BLaER1 treated with 17β-estradiol and CSF1 and Interleukin-3, amounts not matched to agents 10 nM and 100 nM (cell line): ENCODE data around the gene CLEC10A.

Experiments used
- H3K27ac ChIP-seq, 11 experiments: shearing (Covaris generic); formaldehyde crosslinking; 2 replicates each; pipeline ENCODE4 v1.8.1; 2022
- H3K27me3 ChIP-seq, 11 experiments: shearing (Covaris generic); formaldehyde crosslinking; 2 replicates each; pipeline ENCODE4 v1.8.1; 2022
- H3K36me3 ChIP-seq, 11 experiments: shearing (Covaris generic); formaldehyde crosslinking; 2 replicates each; pipeline ENCODE4 v1.8.1; 2022
- H3K4me1 ChIP-seq, 10 experiments: shearing (Covaris generic); formaldehyde crosslinking; 2 replicates each; pipeline ENCODE4 v1.8.1; 2022
- H3K4me2 ChIP-seq, 11 experiments: shearing (Covaris generic); formaldehyde crosslinking; 2 replicates each; pipeline ENCODE4 v1.8.1; 2022
- H3K4me3 ChIP-seq, 10 experiments: shearing (Covaris generic); formaldehyde crosslinking; 2 replicates each; pipeline ENCODE4 v1.8.1; 2022
- H3K9ac ChIP-seq, 11 experiments: shearing (Covaris generic); formaldehyde crosslinking; 2 replicates each; pipeline ENCODE4 v1.8.1; 2022
- H3K9me3 ChIP-seq, 11 experiments: shearing (Covaris generic); formaldehyde crosslinking; replicated peaks in 1 of 11; 2 replicates each; pipeline ENCODE4 v1.8.1; 2022
- H4K20me1 ChIP-seq, 11 experiments: shearing (Covaris generic); formaldehyde crosslinking; 2 replicates each; pipeline ENCODE4 v1.8.1; 2022
- Cebpa-rat ChIP-seq, 11 experiments: shearing (Covaris generic); IDR thresholded peaks; 2 replicates each; pipeline ENCODE4 v1.8.1; 2022

Gene CLEC10A

DNA sequence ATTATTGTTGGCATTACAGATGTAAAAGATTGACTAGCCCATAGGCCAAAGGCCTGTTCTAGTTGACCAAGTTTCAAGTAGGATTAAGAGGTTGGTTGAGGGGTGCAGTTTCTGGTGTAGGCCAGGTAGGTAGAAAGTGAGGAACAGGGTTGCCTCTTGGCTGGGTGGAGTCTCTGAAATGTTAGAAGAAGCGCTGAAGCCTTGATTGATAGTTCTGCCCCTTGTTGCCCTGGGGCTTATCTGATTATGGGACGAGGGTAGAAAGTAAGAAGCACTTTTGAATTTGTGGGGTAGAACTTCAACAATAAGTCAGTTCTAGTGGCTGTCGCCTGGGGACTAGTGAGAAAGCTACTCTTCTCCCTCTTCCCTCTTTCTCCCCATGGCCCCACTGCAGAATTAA, 51.0 kb downstream of the CLEC10A start:
- peaks cover 15 to 65% (median 45%) of the 10 kb centered on the region in 10 experiments for H3K4me1 ChIP-seq
- no peak for TF ChIP-seq Cebpa-rat (IDR thresholded peaks at IDR 0.05)
- peaks cover 0 to 6% (median 3%) of the 10 kb centered on the region in 11 experiments; a peak in 16 of 22 replicates for H3K27me3 ChIP-seq
- H3K4me3 ChIP-seq, result peak overlapping the region in 3 of 10 experiments; percentile 37 to 54 (median 52); a peak in 3 of 20 replicates
- no peaks in the 10 kb centered on the region for H4K20me1 ChIP-seq
- H3K36me3 ChIP-seq, result peaks cover 0 to 22% (median 0%) of the 10 kb centered on the region in 11 experiments; a peak in 6 of 22 replicates
- H3K4me2 ChIP-seq, result peak overlapping the region; percentile 79 to 97 (median 91)
- peak overlapping the region in 10 of 11 experiments; percentile 39 to 96 (median 74); a peak in 19 of 22 replicates for H3K27ac ChIP-seq
- H3K9ac ChIP-seq, result peak overlapping the region in 7 of 11 experiments; percentile 12 to 79 (median 72); a peak in 12 of 22 replicates
- H3K9me3 ChIP-seq, result peaks cover 0 to 1% (median 0%) of the 10 kb centered on the region in 11 experiments; a peak in 1 of 22 replicates

DNA sequence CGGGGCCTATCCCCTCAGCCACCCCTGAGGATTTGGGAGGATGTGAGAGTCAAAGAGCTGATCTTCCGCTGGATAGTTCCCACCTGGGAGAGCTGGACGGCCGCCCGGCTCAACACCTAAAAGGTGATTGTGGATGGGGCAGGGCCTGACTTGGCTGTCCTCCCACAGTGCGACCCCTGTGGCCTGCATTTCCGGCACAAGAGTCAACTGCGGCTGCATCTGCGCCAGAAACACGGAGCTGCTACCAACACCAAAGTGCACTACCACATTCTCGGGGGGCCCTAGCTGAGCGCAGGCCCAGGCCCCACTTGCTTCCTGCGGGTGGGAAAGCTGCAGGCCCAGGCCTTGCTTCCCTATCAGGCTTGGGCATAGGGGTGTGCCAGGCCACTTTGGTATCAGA, 52.7 kb downstream of the CLEC10A start:
- no peak overlapping the region for H3K4me3 ChIP-seq
- no peak for TF ChIP-seq Cebpa-rat (IDR thresholded peaks at IDR 0.05)
- peak overlapping the region in 6 of 11 experiments; percentile 16 to 92 (median 24); a peak in 7 of 22 replicates for H3K4me2 ChIP-seq

GRCh38 chr17:7026471-7027115, 53.5 kb downstream of the CLEC10A start:
- H3K9me3 ChIP-seq, result peaks cover 0 to 11% (median 0%) of the 10 kb centered on the region in 11 experiments; a peak in 7 of 22 replicates
- peaks cover 21 to 31% (median 27%) of the 10 kb centered on the region in 11 experiments for H3K27me3 ChIP-seq
- no peaks in the 10 kb centered on the region for H4K20me1 ChIP-seq
- H3K4me2 ChIP-seq, result peak overlapping the region in 4 of 11 experiments; percentile 17 to 92 (median 28); a peak in 6 of 22 replicates
- H3K9ac ChIP-seq, result no peak overlapping the region; a peak in 1 of 22 replicates
- H3K36me3 ChIP-seq, result peaks cover 0 to 22% (median 0%) of the 10 kb centered on the region in 11 experiments; a peak in 6 of 22 replicates
- no peak overlapping the region for H3K4me3 ChIP-seq
- no peak for TF ChIP-seq Cebpa-rat (IDR thresholded peaks at IDR 0.05)
- peaks cover 27 to 76% (median 60%) of the 10 kb centered on the region in 10 experiments for H3K4me1 ChIP-seq
- peak overlapping the region in 3 of 11 experiments; percentile 20 to 92 (median 89); a peak in 4 of 22 replicates for H3K27ac ChIP-seq

More for the DNA sequence above, 52.7 kb downstream of the CLEC10A start:
- peaks cover 0 to 11% (median 0%) of the 10 kb centered on the region in 11 experiments; a peak in 7 of 22 replicates for H3K9me3 ChIP-seq
- H3K9ac ChIP-seq, result peak overlapping the region in 1 of 11 experiments; percentile 18; a peak in 2 of 22 replicates
- peak overlapping the region in 5 of 11 experiments; percentile 7 to 96 (median 90); a peak in 8 of 22 replicates for H3K27ac ChIP-seq
- H3K27me3 ChIP-seq, result peaks cover 14 to 23% (median 20%) of the 10 kb centered on the region in 11 experiments
- H3K36me3 ChIP-seq, result peaks cover 0 to 22% (median 0%) of the 10 kb centered on the region in 11 experiments; a peak in 6 of 22 replicates
- peaks cover 21 to 77% (median 58%) of the 10 kb centered on the region in 10 experiments for H3K4me1 ChIP-seq
- no peaks in the 10 kb centered on the region for H4K20me1 ChIP-seq

- H3K36me3 ChIP-seq, result peaks cover 0 to 22% (median 0%) of the 10 kb centered on the region in 11 experiments; a peak in 6 of 22 replicates
- H3K4me2 ChIP-seq, result peak overlapping the region in 4 of 11 experiments; percentile 8 to 59 (median 38); a peak in 4 of 22 replicates
- no peaks in the 10 kb centered on the region for H4K20me1 ChIP-seq
- no peak for TF ChIP-seq Cebpa-rat (IDR thresholded peaks at IDR 0.05)
- H3K4me3 ChIP-seq, result no peak overlapping the region
- H3K27ac ChIP-seq, result 0 out of 22 replicates have a peak overlapping the region, but pooled peaks of 1 of the 11 experiments have one; percentile 17
- peaks cover 38 to 76% (median 64%) of the 10 kb centered on the region in 10 experiments for H3K4me1 ChIP-seq
- peaks cover 23 to 38% (median 31%) of the 10 kb centered on the region in 11 experiments for H3K27me3 ChIP-seq
- peaks cover 0 to 11% (median 0%) of the 10 kb centered on the region in 11 experiments; a peak in 7 of 22 replicates for H3K9me3 ChIP-seq
- H3K9ac ChIP-seq, result no peak overlapping the region
These were observed 54.8 kb downstream of the CLEC10A start for GRCh38 chr17:7025245-7025644.
